ENCODE results near the gene MRPL1.

The MRPL1 gene

GRCh38 chr4:77911091-77911490 is 48.5 kb downstream of the MRPL1 start:
- Histone ChIP-seq H3K79me2 (ENCODE audit: insufficient read depth, low read length) (no peaks in the 10 kb centered on the region), H3K4me2 (ENCODE audit: low read depth, low read length, poor library complexity, severe bottlenecking) (no peak overlapping the region), H3K9ac (ENCODE audit: low read depth, low read length, poor library complexity, severe bottlenecking) (no peak overlapping the region), H3F3A (ENCODE audit: low read depth) (no peaks in the 10 kb centered on the region), H2AFZ (ENCODE audit: low read length) (no peak overlapping the region), H3K9me3 (ENCODE audit: insufficient read depth, low read depth, low read length) (no peaks in the 10 kb centered on the region), H4K20me1 (ENCODE audit: insufficient read depth, low read length, poor library complexity, severe bottlenecking) (no peaks in the 10 kb centered on the region), H3K9me2 (replicated peaks; ENCODE audit: low read depth, low read length) (no peaks in the 10 kb centered on the region), H3K4me3 (ENCODE audit: low read length, poor library complexity, severe bottlenecking) (no peak overlapping the region), H3K36me3 (ENCODE audit: insufficient read depth, low read length) (peaks cover 33% of the 10 kb centered on the region), H3K27me3 (ENCODE audit: insufficient read depth, low read length, poor library complexity, severe bottlenecking) (no peaks in the 10 kb centered on the region), H3K4me1 (ENCODE audit: insufficient read depth, low read length, poor library complexity, severe bottlenecking) (no peaks in the 10 kb centered on the region)
- TF ChIP-seq EZH2phosphoT487 (IDR thresholded peaks at IDR 0.05; ENCODE audit: borderline replicate concordance) (no peak), CTCF (conservative IDR thresholded peaks at IDR 0.05; ENCODE audit: low read length) (no peak)

- no peaks in the 10 kb centered on the region for H3K4me1 ChIP-seq (ENCODE audit: insufficient read depth, low read length, poor library complexity, severe bottlenecking)
- no peaks in the 10 kb centered on the region for H3F3A ChIP-seq (ENCODE audit: low read depth)
- no peak overlapping the region for H2AFZ ChIP-seq (ENCODE audit: low read length)
- H4K20me1 ChIP-seq (ENCODE audit: insufficient read depth, low read length, poor library complexity, severe bottlenecking), result no peaks in the 10 kb centered on the region
- no peaks in the 10 kb centered on the region for H3K9me2 ChIP-seq (replicated peaks; ENCODE audit: low read depth, low read length)
- no peaks in the 10 kb centered on the region for H3K27me3 ChIP-seq (ENCODE audit: insufficient read depth, low read length, poor library complexity, severe bottlenecking)
- no peak for TF ChIP-seq CTCF (conservative IDR thresholded peaks at IDR 0.05; ENCODE audit: low read length)
- no peak for TF ChIP-seq EZH2phosphoT487 (IDR thresholded peaks at IDR 0.05; ENCODE audit: borderline replicate concordance)
- H3K4me3 ChIP-seq (ENCODE audit: low read length, poor library complexity, severe bottlenecking), result no peak overlapping the region
- H3K9ac ChIP-seq (ENCODE audit: low read depth, low read length, poor library complexity, severe bottlenecking), result no peak overlapping the region
- no peaks in the 10 kb centered on the region for H3K9me3 ChIP-seq (ENCODE audit: insufficient read depth, low read depth, low read length)
- H3K36me3 ChIP-seq (ENCODE audit: insufficient read depth, low read length), result peaks cover 33% of the 10 kb centered on the region
- no peaks in the 10 kb centered on the region for H3K79me2 ChIP-seq (ENCODE audit: insufficient read depth, low read length)
- H3K4me2 ChIP-seq (ENCODE audit: low read depth, low read length, poor library complexity, severe bottlenecking), result no peak overlapping the region
These were observed 49.3 kb downstream of the MRPL1 start for GRCh38 chr4:77911842-77912450.

GRCh38 chr4:77913348-77913747 is 50.7 kb downstream of the MRPL1 start:
- TF ChIP-seq CTCF (conservative IDR thresholded peaks at IDR 0.05; ENCODE audit: low read length), result no peak
- Histone ChIP-seq H3K9me3 (ENCODE audit: insufficient read depth, low read depth, low read length) (no peaks in the 10 kb centered on the region), H3F3A (ENCODE audit: low read depth) (no peaks in the 10 kb centered on the region), H3K4me1 (ENCODE audit: insufficient read depth, low read length, poor library complexity, severe bottlenecking) (no peaks in the 10 kb centered on the region), H3K27me3 (ENCODE audit: insufficient read depth, low read length, poor library complexity, severe bottlenecking) (no peaks in the 10 kb centered on the region), H3K79me2 (ENCODE audit: insufficient read depth, low read length) (no peaks in the 10 kb centered on the region), H3K4me2 (ENCODE audit: low read depth, low read length, poor library complexity, severe bottlenecking) (no peak overlapping the region), H3K4me3 (ENCODE audit: low read length, poor library complexity, severe bottlenecking) (no peak overlapping the region), H3K9ac (ENCODE audit: low read depth, low read length, poor library complexity, severe bottlenecking) (no peak overlapping the region), H2AFZ (ENCODE audit: low read length) (no peak overlapping the region), H3K36me3 (ENCODE audit: insufficient read depth, low read length) (peaks cover 31% of the 10 kb centered on the region), H4K20me1 (ENCODE audit: insufficient read depth, low read length, poor library complexity, severe bottlenecking) (no peaks in the 10 kb centered on the region), H3K9me2 (replicated peaks; ENCODE audit: low read depth, low read length) (no peaks in the 10 kb centered on the region)
